ENCODE measurements around the gene CSRNP3.

CSRNP3 gene

DNA sequence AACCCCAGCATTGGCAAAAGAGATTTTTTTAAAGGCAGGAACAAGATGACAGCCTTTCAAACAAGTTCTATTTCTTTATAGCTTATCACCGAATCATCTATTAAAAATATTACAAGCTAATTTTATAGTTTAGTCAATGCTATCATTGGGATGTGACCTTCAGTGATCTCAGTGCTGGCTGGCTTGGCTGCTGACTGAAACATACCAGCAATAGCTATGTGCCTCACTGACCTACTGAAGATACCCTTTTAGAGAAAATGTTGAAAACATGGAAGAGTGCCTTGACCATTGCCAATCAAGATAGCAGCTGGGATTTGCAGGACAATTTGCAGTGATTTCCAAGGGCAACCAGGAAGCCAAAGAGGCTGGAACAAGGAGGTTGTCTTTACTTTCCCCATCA, 44.0 kb downstream of the CSRNP3 start:
- H3K27ac ChIP-seq = no peak overlapping the region
- no peak for TF ChIP-seq ZFX (IDR thresholded peaks at IDR 0.05; ENCODE audit: borderline replicate concordance)
- TF ChIP-seq, protein P1, sequence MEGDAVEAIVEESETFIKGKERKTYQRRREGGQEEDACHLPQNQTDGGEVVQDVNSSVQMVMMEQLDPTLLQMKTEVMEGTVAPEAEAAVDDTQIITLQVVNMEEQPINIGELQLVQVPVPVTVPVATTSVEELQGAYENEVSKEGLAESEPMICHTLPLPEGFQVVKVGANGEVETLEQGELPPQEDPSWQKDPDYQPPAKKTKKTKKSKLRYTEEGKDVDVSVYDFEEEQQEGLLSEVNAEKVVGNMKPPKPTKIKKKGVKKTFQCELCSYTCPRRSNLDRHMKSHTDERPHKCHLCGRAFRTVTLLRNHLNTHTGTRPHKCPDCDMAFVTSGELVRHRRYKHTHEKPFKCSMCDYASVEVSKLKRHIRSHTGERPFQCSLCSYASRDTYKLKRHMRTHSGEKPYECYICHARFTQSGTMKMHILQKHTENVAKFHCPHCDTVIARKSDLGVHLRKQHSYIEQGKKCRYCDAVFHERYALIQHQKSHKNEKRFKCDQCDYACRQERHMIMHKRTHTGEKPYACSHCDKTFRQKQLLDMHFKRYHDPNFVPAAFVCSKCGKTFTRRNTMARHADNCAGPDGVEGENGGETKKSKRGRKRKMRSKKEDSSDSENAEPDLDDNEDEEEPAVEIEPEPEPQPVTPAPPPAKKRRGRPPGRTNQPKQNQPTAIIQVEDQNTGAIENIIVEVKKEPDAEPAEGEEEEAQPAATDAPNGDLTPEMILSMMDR (IDR thresholded peaks at IDR 0.05) = no peak

DNA sequence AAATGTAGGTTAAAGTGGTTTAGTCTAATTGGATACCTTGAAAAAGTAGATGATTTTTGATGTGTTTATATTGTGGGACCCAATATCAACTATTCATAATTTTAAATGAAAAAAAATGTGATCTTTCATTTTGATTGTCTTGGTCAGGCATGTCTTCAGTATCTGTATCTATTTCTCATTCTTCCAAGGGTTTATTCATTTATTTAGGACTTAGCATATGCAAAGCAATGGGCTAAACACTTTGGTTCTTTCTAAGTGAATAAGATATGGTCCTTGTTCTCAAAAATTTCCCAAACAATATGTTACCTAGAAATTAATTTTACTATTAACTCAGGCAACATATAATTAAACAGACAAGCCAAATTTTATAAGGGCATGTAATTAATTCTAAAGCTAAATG, 49.1 kb downstream of the CSRNP3 start:
- no peak overlapping the region for H3K27ac ChIP-seq
- no peak for TF ChIP-seq ZFX (IDR thresholded peaks at IDR 0.05; ENCODE audit: borderline replicate concordance)
- TF ChIP-seq, protein P1 (IDR thresholded peaks at IDR 0.05) = no peak

DNA sequence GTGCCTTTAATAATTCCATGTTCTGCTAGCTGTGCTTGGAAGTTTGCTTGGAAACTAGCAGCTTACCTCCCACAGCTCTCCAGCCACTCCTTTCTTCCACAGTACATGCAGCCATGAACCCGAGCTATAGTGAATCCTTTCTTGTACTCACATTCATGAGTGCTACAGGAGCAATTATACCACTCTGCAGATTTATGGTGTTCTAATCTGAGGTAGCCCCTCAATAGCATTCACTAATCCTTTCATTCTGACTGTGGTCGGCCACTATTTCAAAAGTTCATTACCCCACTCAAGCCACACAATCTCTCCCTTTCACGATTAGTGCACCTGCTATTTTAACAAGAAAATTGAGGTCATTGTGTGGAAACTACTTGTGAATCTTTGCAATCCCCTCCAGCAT, 53.2 kb downstream of the CSRNP3 start:
- TF ChIP-seq ZFX (IDR thresholded peaks at IDR 0.05; ENCODE audit: borderline replicate concordance) = no peak
- TF ChIP-seq, protein P1 (IDR thresholded peaks at IDR 0.05) = no peak
- no peak overlapping the region for H3K27ac ChIP-seq

DNA sequence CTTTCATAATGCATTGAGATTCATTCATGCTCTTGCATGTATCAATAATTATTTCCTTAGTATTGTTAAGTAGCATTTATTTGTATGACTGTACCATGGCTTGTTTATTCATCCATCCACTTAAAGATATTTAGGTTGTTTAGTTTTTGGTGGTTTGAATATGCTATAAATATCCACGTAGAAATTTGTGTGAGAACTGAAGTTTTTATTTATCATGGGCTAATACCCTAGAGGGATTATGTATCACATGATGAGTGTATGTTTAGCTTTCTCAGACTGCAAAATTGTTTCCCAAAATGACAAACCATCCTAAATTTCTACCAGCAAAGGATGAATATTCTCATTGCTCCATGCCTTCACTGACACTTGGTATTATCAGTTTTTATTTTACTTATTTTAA, 55.2 kb downstream of the CSRNP3 start:
- H3K27ac ChIP-seq = no peak overlapping the region
- TF ChIP-seq ZFX (IDR thresholded peaks at IDR 0.05; ENCODE audit: borderline replicate concordance) = no peak
- TF ChIP-seq, protein P1 (IDR thresholded peaks at IDR 0.05) = no peak

DNA sequence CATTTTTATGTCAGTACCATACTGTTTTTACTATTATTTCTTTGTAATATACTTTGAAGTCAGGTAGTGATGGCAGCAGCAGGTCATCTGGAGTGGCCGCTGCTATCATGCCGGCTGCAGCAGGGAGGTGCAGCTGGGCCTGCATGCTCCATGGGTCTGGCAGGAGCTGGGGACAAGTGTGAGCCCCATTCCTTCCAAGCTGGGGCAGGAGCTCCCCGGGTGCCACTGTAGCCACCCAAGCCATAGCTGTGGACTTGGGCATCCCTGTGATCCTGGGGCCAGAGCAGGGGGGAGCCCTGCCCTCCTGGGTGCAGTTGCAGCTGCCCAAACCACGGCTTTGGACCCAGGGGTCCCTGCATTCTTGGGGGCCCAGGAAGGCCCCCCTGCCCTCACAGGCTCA, 59.2 kb downstream of the CSRNP3 start:
- no peak overlapping the region for H3K27ac ChIP-seq
- TF ChIP-seq ZFX (IDR thresholded peaks at IDR 0.05; ENCODE audit: borderline replicate concordance) = no peak
- TF ChIP-seq, protein P1 (IDR thresholded peaks at IDR 0.05) = no peak

DNA sequence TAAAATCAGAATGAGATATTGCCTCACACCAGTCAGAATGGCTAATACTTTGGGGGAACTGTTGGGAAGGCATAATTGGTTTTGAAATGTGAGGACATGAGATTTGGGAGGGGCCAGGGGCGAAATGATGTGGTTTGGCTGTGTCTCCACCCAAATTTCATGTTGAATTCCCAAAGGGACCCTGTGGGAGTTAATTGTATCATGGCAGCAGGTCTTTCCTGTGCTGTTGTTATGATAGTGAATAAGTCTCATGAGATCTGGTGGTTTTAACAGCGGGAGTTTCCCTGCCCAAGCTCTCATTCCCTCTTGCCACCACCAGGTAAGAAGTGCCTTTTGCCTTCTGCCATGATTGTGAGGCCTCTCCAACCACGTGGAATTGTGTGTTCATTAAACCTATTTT, 59.6 kb downstream of the CSRNP3 start:
- TF ChIP-seq, protein P1 (IDR thresholded peaks at IDR 0.05) = no peak
- TF ChIP-seq ZFX (IDR thresholded peaks at IDR 0.05; ENCODE audit: borderline replicate concordance) = no peak
- no peak overlapping the region for H3K27ac ChIP-seq

DNA sequence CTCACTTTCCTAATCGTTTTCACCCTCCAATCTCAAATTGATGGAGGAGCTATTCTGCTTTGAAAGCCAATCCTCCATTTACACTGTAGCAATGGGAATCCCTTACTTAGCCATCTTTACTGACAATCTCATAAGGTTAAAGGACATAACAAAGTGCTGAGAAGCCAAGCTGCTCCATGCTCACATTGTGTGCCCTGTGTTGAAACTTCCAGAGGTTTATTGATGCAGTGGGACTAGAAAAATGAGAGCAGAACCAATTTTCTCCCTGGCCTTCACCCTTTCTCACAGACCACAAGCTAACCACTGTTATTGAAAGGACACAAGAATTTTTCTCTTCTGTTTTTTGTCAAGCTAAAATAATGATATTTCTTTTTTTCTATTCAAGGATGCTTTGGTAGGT, 63.8 kb downstream of the CSRNP3 start:
- TF ChIP-seq ZFX (IDR thresholded peaks at IDR 0.05; ENCODE audit: borderline replicate concordance) = no peak
- TF ChIP-seq, protein P1 (IDR thresholded peaks at IDR 0.05) = no peak
- no peak overlapping the region for H3K27ac ChIP-seq

Data from 22Rv1 (cell line).